ENCODE measurements around the gene C8A. TPM values are rescaled to one million over a fixed set of nuclear protein-coding genes. Genes with fewer than 3 reads are reported as not detected.

Gene C8A
- total and polyA plus RNA-seq, 10 of the 15 experiments (the other 5 are each of a cell fraction or from before 2014, with no cell fraction given) = not detected

DNA sequence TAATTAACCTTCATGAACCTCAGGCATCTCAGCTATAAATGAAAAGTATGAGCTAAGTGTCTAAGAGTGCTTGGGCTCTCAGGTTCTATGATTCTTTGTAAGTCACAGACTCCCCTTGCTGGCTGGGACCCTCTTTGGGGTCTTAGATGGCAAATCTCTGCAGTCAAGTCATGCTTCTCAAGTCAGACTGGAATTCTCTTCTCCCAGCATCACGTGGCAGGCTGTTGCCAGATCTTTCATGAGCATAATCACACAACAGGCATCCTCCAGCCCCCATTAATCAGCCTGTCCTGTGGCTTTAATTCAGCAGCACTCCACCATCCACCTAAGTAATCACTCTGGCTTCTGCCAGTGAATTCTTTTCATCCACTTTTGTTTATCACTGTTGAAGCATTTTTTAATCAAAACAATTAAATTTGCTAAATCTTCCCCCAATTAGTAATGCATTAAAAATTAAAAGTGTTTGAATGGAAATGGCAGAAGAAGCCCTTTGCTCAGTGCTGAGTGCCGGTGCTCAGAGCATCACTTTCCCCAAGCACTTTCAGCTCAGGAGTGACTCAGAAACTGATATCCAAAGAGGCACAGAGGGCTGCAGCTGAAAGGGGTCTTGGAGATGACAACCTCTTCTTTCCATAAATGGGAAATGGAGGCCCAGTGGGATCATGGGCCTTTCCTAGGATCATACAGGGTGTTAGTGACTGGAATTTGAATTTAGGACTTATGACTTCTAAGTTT lies 50.2 kb downstream of the C8A start (continued):
- no peak for TF ChIP-seq MTA3 (IDR thresholded peaks at IDR 0.05; ENCODE audit: borderline replicate concordance, low read length)
- TF ChIP-seq TCF12 (IDR thresholded peaks at IDR 0.05; ENCODE audit: low read depth, low read length) = no peak
- TF ChIP-seq CREB1 (IDR thresholded peaks at IDR 0.05; ENCODE audit: low read depth) = no peak
- TF ChIP-seq, protein P1, sequence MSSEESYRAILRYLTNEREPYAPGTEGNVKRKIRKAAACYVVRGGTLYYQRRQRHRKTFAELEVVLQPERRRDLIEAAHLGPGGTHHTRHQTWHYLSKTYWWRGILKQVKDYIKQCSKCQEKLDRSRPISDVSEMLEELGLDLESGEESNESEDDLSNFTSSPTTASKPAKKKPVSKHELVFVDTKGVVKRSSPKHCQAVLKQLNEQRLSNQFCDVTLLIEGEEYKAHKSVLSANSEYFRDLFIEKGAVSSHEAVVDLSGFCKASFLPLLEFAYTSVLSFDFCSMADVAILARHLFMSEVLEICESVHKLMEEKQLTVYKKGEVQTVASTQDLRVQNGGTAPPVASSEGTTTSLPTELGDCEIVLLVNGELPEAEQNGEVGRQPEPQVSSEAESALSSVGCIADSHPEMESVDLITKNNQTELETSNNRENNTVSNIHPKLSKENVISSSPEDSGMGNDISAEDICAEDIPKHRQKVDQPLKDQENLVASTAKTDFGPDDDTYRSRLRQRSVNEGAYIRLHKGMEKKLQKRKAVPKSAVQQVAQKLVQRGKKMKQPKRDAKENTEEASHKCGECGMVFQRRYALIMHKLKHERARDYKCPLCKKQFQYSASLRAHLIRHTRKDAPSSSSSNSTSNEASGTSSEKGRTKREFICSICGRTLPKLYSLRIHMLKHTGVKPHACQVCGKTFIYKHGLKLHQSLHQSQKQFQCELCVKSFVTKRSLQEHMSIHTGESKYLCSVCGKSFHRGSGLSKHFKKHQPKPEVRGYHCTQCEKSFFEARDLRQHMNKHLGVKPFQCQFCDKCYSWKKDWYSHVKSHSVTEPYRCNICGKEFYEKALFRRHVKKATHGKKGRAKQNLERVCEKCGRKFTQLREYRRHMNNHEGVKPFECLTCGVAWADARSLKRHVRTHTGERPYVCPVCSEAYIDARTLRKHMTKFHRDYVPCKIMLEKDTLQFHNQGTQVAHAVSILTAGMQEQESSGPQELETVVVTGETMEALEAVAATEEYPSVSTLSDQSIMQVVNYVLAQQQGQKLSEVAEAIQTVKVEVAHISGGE (CRISPR knock-in tag; IDR thresholded peaks at IDR 0.05) = no peak
- no peak for TF ChIP-seq TCF3 (IDR thresholded peaks at IDR 0.05; ENCODE audit: borderline replicate concordance, insufficient read depth, low read depth, low read length)

DNA sequence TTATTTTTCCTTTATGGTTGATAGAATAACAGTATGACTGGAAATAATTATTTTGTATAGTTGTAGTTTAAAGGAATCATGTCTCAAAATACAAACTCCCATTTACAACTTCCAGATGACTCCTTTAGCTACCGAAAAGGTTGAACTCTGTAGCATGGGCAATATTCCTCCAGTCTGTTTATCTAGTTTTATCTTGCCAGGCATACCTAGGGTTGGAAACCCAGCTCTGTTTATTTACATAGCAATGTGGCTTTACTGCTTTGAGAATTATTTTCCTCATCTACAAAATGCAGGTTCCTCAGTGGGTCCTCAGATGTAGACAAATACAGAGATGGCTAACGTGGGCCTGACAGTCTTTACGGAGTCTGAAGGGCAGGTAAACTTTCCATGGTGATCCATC lies 51.1 kb downstream of the C8A start:
- RAD21 ChIA-PET (ENCODE audit: unreplicated experiment) = no interaction called here
- 16% methylated on average over 3 of the region's 3 CpGs for WGBS (ENCODE audit: insufficient coverage, insufficient replicate concordance, low lambda C conversion rate, missing lambda C conversion rate)

More for the DNA sequence above, 51.1 kb downstream of the C8A start:
- SMC1A ChIA-PET (ENCODE audit: uncharacterized antibody, unreplicated experiment) = interaction anchor here (0.6 kb wide), 1 partner anchor 13 kb away, joined by 3 read pairs; no protein-coding TSS in a partner anchor
- FAIRE-seq (no peak), ATAC-seq (no peak), DNase-seq (ENCODE audit: low read depth, low spot score) (no peak)
- intact Hi-C loops (cut with micrococcal nuclease; ENCODE audit: unreplicated experiment) (no loop called here), in situ Hi-C loops (cut with MboI) (no loop called here)
- H3K27ac ChIP-seq (ENCODE audit: control insufficient read depth, insufficient read depth) = no peak overlapping the region
- H3K4me1 ChIP-seq (ENCODE audit: control insufficient read depth, insufficient read depth, low read length) = no peaks in the 10 kb centered on the region
- POLR2A ChIA-PET = no interaction called here
- no peaks in the 10 kb centered on the region for H3K79me2 ChIP-seq (ENCODE audit: control insufficient read depth, insufficient read depth, low read length)
- no peak overlapping the region for H3K9ac ChIP-seq (ENCODE audit: control insufficient read depth, insufficient read depth, low read length)
- TF ChIP-seq MEF2B (IDR thresholded peaks at IDR 0.05; ENCODE audit: partially characterized antibody, poor library complexity, severe bottlenecking) (no peak), POLR2AphosphoS2 (IDR thresholded peaks at IDR 0.05; ENCODE audit: low read depth, low read length) (no peak), EZH2 (IDR thresholded peaks at IDR 0.05; ENCODE audit: borderline replicate concordance, control insufficient read depth, low read depth, low read length) (no peak), EED (IDR thresholded peaks at IDR 0.05; ENCODE audit: low read depth) (no peak), ATF7 (IDR thresholded peaks at IDR 0.05; ENCODE audit: low read depth) (no peak), CREM (IDR thresholded peaks at IDR 0.05; ENCODE audit: low read depth) (no peak), EGR1 (IDR thresholded peaks at IDR 0.05; ENCODE audit: borderline replicate concordance in 1 of 2, low read depth in 2 of 2, low read length in 2 of 2) (no peak), HDGF (IDR thresholded peaks at IDR 0.05) (no peak)
- TF ChIP-seq, protein P2, sequence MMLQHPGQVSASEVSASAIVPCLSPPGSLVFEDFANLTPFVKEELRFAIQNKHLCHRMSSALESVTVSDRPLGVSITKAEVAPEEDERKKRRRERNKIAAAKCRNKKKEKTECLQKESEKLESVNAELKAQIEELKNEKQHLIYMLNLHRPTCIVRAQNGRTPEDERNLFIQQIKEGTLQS (IDR thresholded peaks at IDR 0.05; ENCODE audit: borderline replicate concordance, extremely low read depth, low read depth, low read length) = no peak
- no peaks in the 10 kb centered on the region for H4K20me1 ChIP-seq (ENCODE audit: control insufficient read depth, insufficient read depth)
- peaks cover 0 to 2% of the 10 kb centered on the region in 2 experiments; a peak in 1 of 4 replicates for H3K27me3 ChIP-seq (replicated peaks in 1 of 2; ENCODE audit: control insufficient read depth in 2 of 2, insufficient read depth in 2 of 2, low read length in 1 of 2)
- no peak overlapping the region for H3K4me3 ChIP-seq
- no peak overlapping the region for H2AFZ ChIP-seq (ENCODE audit: control insufficient read depth, low read depth, low read length)
- H3K9me3 ChIP-seq (replicated peaks; ENCODE audit: control insufficient read depth, insufficient read depth, low read length) = no peaks in the 10 kb centered on the region
- CTCF ChIA-PET = no interaction called here
- no peaks in the 10 kb centered on the region for H3K36me3 ChIP-seq (ENCODE audit: control insufficient read depth in 2 of 2, insufficient read depth in 2 of 2, low read length in 1 of 2)
- H3K4me2 ChIP-seq (ENCODE audit: control insufficient read depth, insufficient read depth) = no peak overlapping the region
- BruUV-seq (replicated peaks) = no TSS peak

Data from GM12878 (cell line).